Measurements from ENCODE around the gene EXOC6.

- TF ChIP-seq, protein P1, sequence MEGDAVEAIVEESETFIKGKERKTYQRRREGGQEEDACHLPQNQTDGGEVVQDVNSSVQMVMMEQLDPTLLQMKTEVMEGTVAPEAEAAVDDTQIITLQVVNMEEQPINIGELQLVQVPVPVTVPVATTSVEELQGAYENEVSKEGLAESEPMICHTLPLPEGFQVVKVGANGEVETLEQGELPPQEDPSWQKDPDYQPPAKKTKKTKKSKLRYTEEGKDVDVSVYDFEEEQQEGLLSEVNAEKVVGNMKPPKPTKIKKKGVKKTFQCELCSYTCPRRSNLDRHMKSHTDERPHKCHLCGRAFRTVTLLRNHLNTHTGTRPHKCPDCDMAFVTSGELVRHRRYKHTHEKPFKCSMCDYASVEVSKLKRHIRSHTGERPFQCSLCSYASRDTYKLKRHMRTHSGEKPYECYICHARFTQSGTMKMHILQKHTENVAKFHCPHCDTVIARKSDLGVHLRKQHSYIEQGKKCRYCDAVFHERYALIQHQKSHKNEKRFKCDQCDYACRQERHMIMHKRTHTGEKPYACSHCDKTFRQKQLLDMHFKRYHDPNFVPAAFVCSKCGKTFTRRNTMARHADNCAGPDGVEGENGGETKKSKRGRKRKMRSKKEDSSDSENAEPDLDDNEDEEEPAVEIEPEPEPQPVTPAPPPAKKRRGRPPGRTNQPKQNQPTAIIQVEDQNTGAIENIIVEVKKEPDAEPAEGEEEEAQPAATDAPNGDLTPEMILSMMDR (IDR thresholded peaks at IDR 0.05) = no peak
- TF ChIP-seq POLR2A (IDR thresholded peaks at IDR 0.05) = no peak
Measured at GRCh38 chr10:93063977-93064660, 215.8 kb downstream of the EXOC6 start.
